ENCODE measurements around the gene PCSK4. TPM values are rescaled to one million over a fixed set of nuclear protein-coding genes. Genes with fewer than 3 reads are reported as not detected.

Gene PCSK4
- total and polyA plus RNA-seq, 2 of the 13 experiments (the other 11 are each of a cell fraction or from before 2014, with no cell fraction given), result 2.0 to 2.7 TPM

GRCh38 chr19:1490311-1491113 lies at the start of gene PCSK4 (continued):
- TF ChIP-seq ZXDC (CRISPR knock-in tag; IDR thresholded peaks at IDR 0.05), result no peak; the same call in 1 of the 2 replicates
- TF ChIP-seq PRDM4 (CRISPR knock-in tag; IDR thresholded peaks at IDR 0.05; ENCODE audit: borderline replicate concordance), result no peak
- no peak; the same call in 1 of the 2 replicates for TF ChIP-seq ZNF414 (CRISPR knock-in tag; IDR thresholded peaks at IDR 0.05)
- TF ChIP-seq MZF1 (CRISPR knock-in tag; IDR thresholded peaks at IDR 0.05; ENCODE audit: borderline replicate concordance), result no peak
- TF ChIP-seq NR1H2 (CRISPR knock-in tag; IDR thresholded peaks at IDR 0.05; ENCODE audit: borderline replicate concordance, low read depth), result no peak
- peak; percentile 87 for TF ChIP-seq HBP1 (CRISPR knock-in tag; IDR thresholded peaks at IDR 0.05; ENCODE audit: low read depth)
- TF ChIP-seq TBX2 (CRISPR knock-in tag; IDR thresholded peaks at IDR 0.05; ENCODE audit: borderline replicate concordance), result no peak; the same call in 1 of the 2 replicates
- no peak for TF ChIP-seq REL (CRISPR knock-in tag; conservative IDR thresholded peaks at IDR 0.05)
- peak; percentile 21; the same call in 1 of the 2 replicates for TF ChIP-seq MEF2D (CRISPR knock-in tag; IDR thresholded peaks at IDR 0.05)
- TF ChIP-seq HOXA7 (CRISPR knock-in tag; IDR thresholded peaks at IDR 0.05), result no peak
- TF ChIP-seq LBX2 (CRISPR knock-in tag; IDR thresholded peaks at IDR 0.05; ENCODE audit: borderline replicate concordance), result no peak
- TF ChIP-seq ZNF724P (CRISPR knock-in tag; IDR thresholded peaks at IDR 0.05; ENCODE audit: borderline replicate concordance), result 0 out of 2 replicates have a peak, but pooled peaks have one; percentile 33
- no peak for TF ChIP-seq THYN1 (CRISPR knock-in tag; IDR thresholded peaks at IDR 0.05; ENCODE audit: borderline replicate concordance, low read depth)
- no peak for TF ChIP-seq HDAC6 (IDR thresholded peaks at IDR 0.05; ENCODE audit: low read depth, low read length)
- no peak for TF ChIP-seq SAFB2 (CRISPR knock-in tag; IDR thresholded peaks at IDR 0.05; ENCODE audit: borderline replicate concordance, low read depth)
- TF ChIP-seq ZBTB4 (CRISPR knock-in tag; IDR thresholded peaks at IDR 0.05; ENCODE audit: borderline replicate concordance), result no peak

Measured in HepG2 (cell line).